Measurements from ENCODE around the gene LRRC47.

LRRC47 gene

DNA sequence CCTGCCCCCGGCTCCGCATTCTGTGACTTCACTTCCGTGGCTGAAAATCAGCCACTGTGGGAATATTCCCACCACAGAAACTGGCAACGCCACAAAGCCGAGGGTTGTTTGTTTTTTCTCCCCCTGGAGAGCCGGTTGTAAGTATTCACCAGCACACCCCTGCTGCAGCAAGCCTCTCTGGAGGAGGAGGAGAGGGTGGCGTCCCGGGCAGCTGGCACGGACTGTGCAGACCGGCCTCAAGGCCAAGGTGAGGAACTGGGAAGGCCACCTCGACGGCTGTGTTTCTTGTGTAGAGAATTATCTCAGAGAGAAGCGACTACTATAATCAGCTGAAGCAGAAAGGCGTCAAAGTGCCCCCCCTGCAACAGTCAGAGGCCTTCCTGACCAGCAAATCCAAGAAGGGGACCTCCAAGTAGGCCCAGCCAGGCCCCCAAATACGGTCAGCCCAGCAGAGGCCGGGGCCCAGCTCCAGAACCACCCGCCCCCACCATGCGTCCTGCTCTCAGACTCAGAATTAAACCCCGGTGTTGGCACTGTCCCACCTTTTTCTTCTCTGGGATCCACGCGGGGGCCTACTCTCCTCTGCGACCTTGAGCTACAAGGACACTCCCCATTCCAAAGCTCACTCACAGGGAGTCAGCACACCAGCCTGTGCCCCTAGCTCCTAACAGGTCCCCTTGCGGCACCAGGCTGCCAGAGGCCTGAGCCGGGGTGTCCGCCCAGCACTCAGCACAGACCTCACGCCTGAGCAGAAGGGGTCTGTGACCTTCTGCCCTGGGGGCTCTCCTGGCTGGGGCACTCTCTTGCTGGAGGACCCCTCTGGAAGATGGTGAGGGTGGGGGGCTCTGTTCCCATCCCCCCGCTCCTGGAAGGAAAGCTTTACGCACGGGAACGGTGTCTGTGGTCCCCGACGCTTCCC lies 24.9 kb downstream of the LRRC47 start:
- peak overlapping the region; percentile 49 for H3K4me3 ChIP-seq (ENCODE audit: extremely low read depth, insufficient read depth, low read length, poor library complexity, severe bottlenecking)
- no peak overlapping the region for H3K27ac ChIP-seq (ENCODE audit: low read depth, low read length, severe bottlenecking)
- H3K4me1 ChIP-seq (ENCODE audit: control insufficient read depth, insufficient read depth, low read length, poor library complexity, severe bottlenecking), result peaks cover 25% of the 10 kb centered on the region
- no peaks in the 10 kb centered on the region for H3K36me3 ChIP-seq (ENCODE audit: control insufficient read depth, insufficient read depth, low read length)
- 68 to 77% methylated on average over 10 to 21 of the region's 32 CpGs for WGBS, 2 experiments (ENCODE audit: insufficient coverage in 2 of 2)
- no peaks in the 10 kb centered on the region for H3K9me3 ChIP-seq (ENCODE audit: control insufficient read depth, low read length)

GRCh38 chr1:3770047-3770765 lies 26.1 kb downstream of the LRRC47 start:
- WGBS, 2 experiments (ENCODE audit: insufficient coverage in 2 of 2), result 91 to 94% methylated on average over 10 to 15 of the region's 16 CpGs

GRCh38 chr1:3768811-3769390 lies 27.4 kb downstream of the LRRC47 start:
- Histone ChIP-seq H3K4me1 (ENCODE audit: control insufficient read depth, insufficient read depth, low read length, poor library complexity, severe bottlenecking) (peaks cover 5% of the 10 kb centered on the region), H3K36me3 (ENCODE audit: control insufficient read depth, insufficient read depth, low read length) (no peaks in the 10 kb centered on the region), H3K27ac (ENCODE audit: low read depth, low read length, severe bottlenecking) (no peak overlapping the region), H3K4me3 (ENCODE audit: extremely low read depth, insufficient read depth, low read length, poor library complexity, severe bottlenecking) (no peak overlapping the region), H3K9me3 (ENCODE audit: control insufficient read depth, low read length) (no peaks in the 10 kb centered on the region)
- 92 to 98% methylated on average over 16 to 19 of the region's 22 CpGs for WGBS, 2 experiments (ENCODE audit: insufficient coverage in 2 of 2)

More at GRCh38 chr1:3770047-3770765, 26.1 kb downstream of the LRRC47 start:
- peaks cover 13% of the 10 kb centered on the region for H3K4me1 ChIP-seq (ENCODE audit: control insufficient read depth, insufficient read depth, low read length, poor library complexity, severe bottlenecking)
- H3K36me3 ChIP-seq (ENCODE audit: control insufficient read depth, insufficient read depth, low read length), result no peaks in the 10 kb centered on the region
- H3K4me3 ChIP-seq (ENCODE audit: extremely low read depth, insufficient read depth, low read length, poor library complexity, severe bottlenecking), result no peak overlapping the region
- no peak overlapping the region for H3K27ac ChIP-seq (ENCODE audit: low read depth, low read length, severe bottlenecking)
- H3K9me3 ChIP-seq (ENCODE audit: control insufficient read depth, low read length), result no peaks in the 10 kb centered on the region

- H3K4me3 ChIP-seq (ENCODE audit: extremely low read depth, insufficient read depth, low read length, poor library complexity, severe bottlenecking), result no peak overlapping the region
- peaks cover 5% of the 10 kb centered on the region for H3K4me1 ChIP-seq (ENCODE audit: control insufficient read depth, insufficient read depth, low read length, poor library complexity, severe bottlenecking)
- WGBS, 2 experiments (ENCODE audit: insufficient coverage in 2 of 2), result 87 to 89% methylated on average over 8 to 10 of the region's 17 CpGs
- H3K36me3 ChIP-seq (ENCODE audit: control insufficient read depth, insufficient read depth, low read length), result no peaks in the 10 kb centered on the region
- no peaks in the 10 kb centered on the region for H3K9me3 ChIP-seq (ENCODE audit: control insufficient read depth, low read length)
- H3K27ac ChIP-seq (ENCODE audit: low read depth, low read length, severe bottlenecking), result no peak overlapping the region
These were observed 28.9 kb downstream of the LRRC47 start for GRCh38 chr1:3767328-3767925.

DNA sequence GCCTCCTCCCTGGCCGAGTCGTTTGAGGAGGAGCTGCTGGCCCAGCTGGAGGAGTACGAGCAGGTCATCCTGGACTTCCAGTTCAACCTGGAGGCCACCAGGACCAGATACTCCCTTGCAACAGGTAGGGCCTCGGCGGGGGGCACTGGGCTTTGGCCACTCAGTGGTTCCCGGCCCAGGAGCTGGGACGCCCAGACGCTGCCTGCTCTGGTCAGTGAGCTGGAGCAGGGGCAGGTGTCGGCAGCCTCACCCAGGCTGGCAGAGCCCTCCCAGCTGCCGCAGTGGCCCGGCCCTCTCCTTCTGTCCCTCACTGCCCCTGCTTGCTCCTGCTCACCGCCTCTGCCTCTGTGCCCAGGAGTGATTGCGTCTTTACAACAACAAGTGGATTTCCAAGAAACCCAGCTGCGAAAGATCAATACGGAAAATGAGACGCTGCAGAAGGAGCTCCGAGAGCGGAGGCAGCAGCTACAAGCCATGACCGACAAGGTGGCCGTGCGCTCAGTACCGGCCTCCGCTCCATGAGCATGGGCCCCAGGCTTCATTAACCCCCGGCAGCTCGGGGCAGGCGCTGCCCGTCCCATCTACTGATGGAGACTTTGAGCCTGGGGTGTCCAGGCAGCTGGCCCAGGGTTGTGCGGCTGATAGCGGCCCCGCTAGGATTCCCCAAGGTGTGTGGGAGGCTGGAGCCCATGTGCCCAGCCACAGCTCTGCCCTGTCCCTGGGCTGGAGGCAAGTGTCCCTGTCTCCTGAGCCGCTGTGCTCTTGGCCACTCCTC lies 32.8 kb downstream of the LRRC47 start:
- WGBS, 2 experiments (ENCODE audit: insufficient coverage in 2 of 2), result 90 to 94% methylated on average over 27 to 31 of the region's 31 CpGs
- Histone ChIP-seq H3K36me3 (ENCODE audit: control insufficient read depth, insufficient read depth, low read length) (no peaks in the 10 kb centered on the region), H3K4me3 (ENCODE audit: extremely low read depth, insufficient read depth, low read length, poor library complexity, severe bottlenecking) (no peak overlapping the region), H3K9me3 (ENCODE audit: control insufficient read depth, low read length) (peaks cover 9% of the 10 kb centered on the region), H3K27ac (ENCODE audit: low read depth, low read length, severe bottlenecking) (no peak overlapping the region), H3K4me1 (ENCODE audit: control insufficient read depth, insufficient read depth, low read length, poor library complexity, severe bottlenecking) (no peaks in the 10 kb centered on the region)

- H3K9me3 ChIP-seq (ENCODE audit: control insufficient read depth, low read length), result peaks cover 9% of the 10 kb centered on the region
- no peak overlapping the region for H3K27ac ChIP-seq (ENCODE audit: low read depth, low read length, severe bottlenecking)
- 81 to 92% methylated on average over 9 to 11 of the region's 12 CpGs for WGBS, 2 experiments (ENCODE audit: insufficient coverage in 2 of 2)
- no peaks in the 10 kb centered on the region for H3K4me1 ChIP-seq (ENCODE audit: control insufficient read depth, insufficient read depth, low read length, poor library complexity, severe bottlenecking)
- no peak overlapping the region for H3K4me3 ChIP-seq (ENCODE audit: extremely low read depth, insufficient read depth, low read length, poor library complexity, severe bottlenecking)
- no peaks in the 10 kb centered on the region for H3K36me3 ChIP-seq (ENCODE audit: control insufficient read depth, insufficient read depth, low read length)
These were observed 33.4 kb downstream of the LRRC47 start for GRCh38 chr1:3762873-3763228.

- no peaks in the 10 kb centered on the region for H3K4me1 ChIP-seq (ENCODE audit: control insufficient read depth, insufficient read depth, low read length, poor library complexity, severe bottlenecking)
- 78 to 85% methylated on average over 10 to 13 of the region's 15 CpGs for WGBS, 2 experiments (ENCODE audit: insufficient coverage in 2 of 2)
- no peak overlapping the region for H3K4me3 ChIP-seq (ENCODE audit: extremely low read depth, insufficient read depth, low read length, poor library complexity, severe bottlenecking)
- H3K9me3 ChIP-seq (ENCODE audit: control insufficient read depth, low read length), result peaks cover 9% of the 10 kb centered on the region
- no peaks in the 10 kb centered on the region for H3K36me3 ChIP-seq (ENCODE audit: control insufficient read depth, insufficient read depth, low read length)
- no peak overlapping the region for H3K27ac ChIP-seq (ENCODE audit: low read depth, low read length, severe bottlenecking)
These were observed 34.0 kb downstream of the LRRC47 start for GRCh38 chr1:3762151-3762872.

GRCh38 chr1:3761296-3762010 lies 34.8 kb downstream of the LRRC47 start:
- H3K4me3 ChIP-seq (ENCODE audit: extremely low read depth, insufficient read depth, low read length, poor library complexity, severe bottlenecking), result no peak overlapping the region
- 89% methylated on average over 16 of the region's 17 CpGs for WGBS, 2 experiments (ENCODE audit: insufficient coverage in 2 of 2)
- peaks cover 9% of the 10 kb centered on the region for H3K9me3 ChIP-seq (ENCODE audit: control insufficient read depth, low read length)
- H3K4me1 ChIP-seq (ENCODE audit: control insufficient read depth, insufficient read depth, low read length, poor library complexity, severe bottlenecking), result no peaks in the 10 kb centered on the region
- no peaks in the 10 kb centered on the region for H3K36me3 ChIP-seq (ENCODE audit: control insufficient read depth, insufficient read depth, low read length)
- no peak overlapping the region for H3K27ac ChIP-seq (ENCODE audit: low read depth, low read length, severe bottlenecking)

GRCh38 chr1:3759796-3760195 lies 36.5 kb downstream of the LRRC47 start:
- Histone ChIP-seq H3K36me3 (ENCODE audit: control insufficient read depth, insufficient read depth, low read length) (no peaks in the 10 kb centered on the region), H3K4me3 (ENCODE audit: extremely low read depth, insufficient read depth, low read length, poor library complexity, severe bottlenecking) (no peak overlapping the region), H3K9me3 (ENCODE audit: control insufficient read depth, low read length) (peaks cover 9% of the 10 kb centered on the region), H3K4me1 (ENCODE audit: control insufficient read depth, insufficient read depth, low read length, poor library complexity, severe bottlenecking) (no peaks in the 10 kb centered on the region), H3K27ac (ENCODE audit: low read depth, low read length, severe bottlenecking) (no peak overlapping the region)
- WGBS, 2 experiments (ENCODE audit: insufficient coverage in 2 of 2), result 62 to 77% methylated on average over 4 to 5 of the region's 6 CpGs

Data from mesodermal cell (in vitro differentiated cells).